NOMO-1 treated with dmso at 0.1 percent for 144 hours (cell line): ENCODE data around the gene CYTH1.

Experiments
- DNase-seq: peaks from one replicate; lab custom pipeline; 2025; ENCODE audit not compliant: unreplicated experiment; lab: John Stamatoyannopoulos, UW

The CYTH1 gene

DNA sequence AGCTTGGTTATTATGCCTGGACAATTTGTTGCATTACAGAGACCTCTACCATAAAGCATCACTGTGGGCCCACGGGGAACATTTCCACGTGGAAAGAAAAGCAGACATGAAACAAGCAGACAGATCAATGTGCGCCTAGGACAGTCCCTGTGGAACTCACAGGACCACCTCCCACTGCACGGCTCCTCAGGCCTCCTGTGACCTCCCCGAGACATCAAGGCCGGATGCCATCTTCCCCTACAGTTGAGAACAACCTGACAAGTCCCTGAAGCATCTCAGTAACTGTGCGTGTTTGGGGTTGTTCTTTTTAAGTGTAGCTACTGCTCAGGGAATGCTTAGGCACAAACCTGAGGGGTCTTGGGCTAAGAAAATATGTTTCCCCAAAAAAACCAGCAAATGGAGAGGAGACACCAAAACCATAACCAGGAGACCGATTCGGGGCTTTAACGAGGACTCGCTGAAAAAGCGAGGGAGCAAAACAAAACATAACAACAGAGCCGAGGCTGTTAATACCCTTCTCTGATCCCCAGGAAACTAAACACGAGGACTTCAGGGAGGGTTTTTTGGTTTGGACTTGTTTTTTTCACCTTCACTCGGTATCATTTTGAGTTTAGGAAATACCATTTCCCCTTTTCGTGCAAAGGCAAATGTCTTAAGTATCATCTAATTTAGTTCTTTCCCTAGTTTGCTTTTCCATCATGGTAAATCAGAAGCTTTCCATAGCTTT is 87.1 kb downstream of the CYTH1 start:
- DNase-seq: no peak

DNA sequence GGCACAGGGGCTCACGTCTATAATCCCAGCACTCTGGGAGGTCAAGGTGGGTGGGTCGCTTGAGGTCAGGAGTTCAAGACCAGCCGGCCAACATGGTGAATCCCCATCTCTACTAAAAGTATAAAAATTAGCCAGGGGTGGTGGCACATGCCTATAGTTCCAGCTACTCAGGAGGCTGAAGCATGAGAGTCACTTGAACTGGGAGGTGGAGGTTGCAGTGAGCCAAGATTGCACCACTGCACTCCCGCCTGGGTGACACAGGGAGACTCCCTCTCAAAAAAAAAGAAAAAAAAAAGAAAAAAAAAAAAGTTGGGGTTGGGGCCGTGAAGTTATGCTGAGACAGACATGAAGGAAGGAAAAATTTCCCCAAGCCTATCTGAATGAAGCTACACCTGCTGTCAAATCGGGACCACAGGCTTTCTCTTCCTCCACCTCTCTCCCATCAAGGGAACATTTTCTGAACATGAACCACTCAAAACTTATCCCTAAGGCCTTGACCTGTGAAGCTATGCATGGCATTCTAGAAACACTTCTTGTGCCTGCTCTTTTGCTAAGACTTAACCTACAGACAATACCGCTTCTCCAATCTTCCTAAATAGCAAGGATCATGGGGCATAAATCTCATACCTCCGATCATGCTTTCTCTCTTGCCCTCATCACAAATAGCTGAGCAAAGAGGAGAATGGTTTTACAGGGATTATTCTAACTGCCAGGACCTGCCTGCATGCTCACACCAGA is 88.6 kb downstream of the CYTH1 start:
- no peak for DNase-seq

DNA sequence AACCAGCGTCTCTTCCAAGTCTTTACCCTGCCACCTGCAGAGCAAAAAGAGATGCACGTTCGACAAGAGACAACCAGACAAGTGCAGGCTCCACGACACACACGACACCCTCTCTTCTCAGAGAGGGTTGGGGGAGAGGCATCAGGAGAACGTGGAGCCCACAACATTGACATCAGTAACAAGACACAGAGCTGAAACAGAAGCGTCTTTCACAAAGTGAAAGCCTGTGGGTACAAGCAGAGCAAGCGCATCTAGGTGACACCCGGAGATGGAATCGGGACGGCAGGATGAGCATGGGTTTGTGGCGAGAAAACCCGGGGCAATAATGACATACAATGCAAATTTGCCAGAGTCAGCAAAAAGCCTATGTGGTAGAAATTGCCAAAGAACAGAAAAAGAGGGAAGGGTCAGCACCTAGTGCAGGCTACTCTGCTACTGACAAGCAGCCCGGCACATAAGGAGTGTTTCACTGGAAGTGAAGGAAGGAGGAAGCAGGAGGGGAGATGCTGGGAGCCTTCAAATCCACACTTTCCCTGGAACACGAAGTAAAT is 89.5 kb downstream of the CYTH1 start:
- DNase-seq: no peak

DNA sequence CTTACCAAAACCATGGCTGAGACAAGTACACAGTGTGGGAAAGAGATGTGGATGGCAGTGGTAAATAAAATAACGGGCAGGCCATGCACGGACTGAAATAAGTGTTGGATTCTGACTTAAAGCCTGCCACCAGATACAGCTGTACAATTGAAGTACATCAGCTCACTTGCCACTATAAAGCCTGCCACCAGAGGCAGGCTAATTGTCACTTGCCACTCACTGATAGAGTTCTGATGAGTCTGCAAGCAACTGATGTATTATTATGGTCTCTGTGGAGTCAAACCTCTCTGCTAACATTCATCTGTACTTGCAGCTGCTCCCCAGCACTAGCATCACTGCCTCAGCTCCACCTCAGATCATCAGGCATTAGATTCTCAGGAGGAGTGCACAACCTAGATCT is 93.0 kb downstream of the CYTH1 start:
- no peak for DNase-seq

DNA sequence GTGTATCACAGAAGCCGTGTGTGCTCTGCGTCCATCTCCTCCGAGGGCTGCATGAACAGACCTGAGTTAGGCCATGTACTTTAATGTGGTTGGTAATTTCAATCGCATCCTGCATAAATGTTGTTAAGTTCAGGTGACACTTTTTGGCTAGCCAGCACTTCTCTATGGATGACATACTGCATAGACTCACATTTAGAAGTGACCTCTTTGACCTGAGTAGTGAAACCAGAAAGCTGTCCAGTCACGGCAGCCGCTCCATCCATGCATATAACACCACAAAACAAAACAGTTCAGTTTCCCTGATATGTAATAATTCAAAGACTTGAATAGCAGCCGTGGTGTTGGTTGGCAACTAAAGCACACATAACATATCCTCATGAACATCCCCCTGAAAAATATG is 94.1 kb downstream of the CYTH1 start:
- no peak for DNase-seq

DNA sequence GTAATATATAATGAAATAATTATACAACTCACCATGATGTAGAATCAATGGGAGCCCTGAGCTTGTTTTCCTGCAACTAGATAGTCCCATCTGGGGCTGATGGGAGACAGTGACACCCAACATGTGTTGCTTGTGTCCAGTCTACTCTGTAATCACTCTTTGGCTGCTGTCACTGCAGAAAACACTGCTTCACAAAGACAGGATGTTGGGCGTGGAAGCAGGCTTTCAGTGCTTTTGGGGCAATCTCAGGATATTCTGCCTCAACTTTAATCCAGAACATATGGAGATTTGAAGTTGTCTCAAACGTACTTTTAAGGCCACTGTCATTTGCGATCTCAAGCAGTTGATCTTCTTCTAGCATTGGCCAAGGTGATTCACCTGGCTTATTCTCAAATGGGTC is 94.9 kb downstream of the CYTH1 start:
- DNase-seq: no peak

DNA sequence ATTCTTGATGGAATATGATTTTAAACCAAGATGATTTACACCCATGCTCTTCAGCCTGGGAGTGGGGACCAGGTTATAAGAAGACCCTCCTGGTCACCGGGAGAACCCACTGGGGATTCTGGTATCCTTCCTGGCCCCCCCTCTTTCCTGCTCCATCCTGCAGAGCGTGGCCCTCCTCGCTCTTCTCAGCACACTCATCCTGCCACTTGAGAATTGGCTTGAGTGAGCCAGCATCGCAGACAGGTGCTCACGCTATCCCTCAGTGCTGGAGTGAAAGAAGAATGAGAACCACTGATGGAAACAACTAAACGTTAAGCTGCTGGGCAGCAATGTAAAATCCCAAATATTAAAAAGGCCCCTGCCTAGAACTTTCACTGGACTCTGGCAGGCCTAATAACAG is 98.0 kb downstream of the CYTH1 start:
- DNase-seq: no peak

DNA sequence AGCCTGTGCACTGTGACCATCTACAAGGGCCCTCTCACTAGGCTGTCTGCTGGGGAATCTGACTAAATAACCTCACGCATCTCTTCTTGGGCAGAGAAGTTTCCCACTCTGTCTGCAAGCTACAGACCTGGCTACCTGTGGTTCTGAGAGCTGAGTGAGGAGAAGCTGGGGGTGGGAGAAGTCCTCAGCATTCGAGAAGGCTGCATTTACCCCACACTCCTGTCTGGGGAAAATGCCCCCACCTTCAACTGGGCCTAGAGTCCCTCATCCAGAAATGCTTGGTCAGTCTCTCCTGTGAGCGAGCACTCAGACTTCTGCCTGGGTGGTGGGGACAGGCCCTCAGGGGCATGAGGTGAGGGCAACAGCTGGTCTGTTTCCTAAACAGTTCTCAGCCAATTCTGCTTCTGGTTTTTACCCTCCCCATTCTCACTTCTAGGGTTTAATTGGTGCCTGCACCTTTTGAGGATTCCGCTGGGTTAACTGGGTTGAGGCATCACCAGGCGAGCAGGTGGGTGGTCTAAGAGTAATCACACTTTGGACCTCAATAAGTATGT is 98.6 kb downstream of the CYTH1 start:
- no peak for DNase-seq

DNA sequence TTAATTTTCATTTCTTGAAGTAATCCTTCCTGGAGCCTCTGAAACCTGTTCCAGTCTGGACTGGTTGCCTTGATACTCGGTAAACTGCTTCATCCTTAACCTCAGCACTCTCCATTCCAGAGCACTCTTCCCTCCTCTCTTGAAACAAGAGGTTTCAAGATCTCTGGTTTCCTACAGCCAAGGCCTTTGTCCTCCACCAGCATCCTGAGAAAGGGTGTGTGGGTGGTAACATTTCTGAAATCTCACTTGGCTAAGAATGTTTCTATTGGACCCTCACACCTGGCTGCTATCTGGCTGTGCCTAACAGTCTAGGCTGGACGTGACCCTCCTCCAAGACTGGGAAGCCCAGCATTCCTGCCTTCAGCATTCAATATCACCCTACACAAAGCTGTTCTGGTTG is 99.7 kb downstream of the CYTH1 start:
- no peak for DNase-seq

DNA sequence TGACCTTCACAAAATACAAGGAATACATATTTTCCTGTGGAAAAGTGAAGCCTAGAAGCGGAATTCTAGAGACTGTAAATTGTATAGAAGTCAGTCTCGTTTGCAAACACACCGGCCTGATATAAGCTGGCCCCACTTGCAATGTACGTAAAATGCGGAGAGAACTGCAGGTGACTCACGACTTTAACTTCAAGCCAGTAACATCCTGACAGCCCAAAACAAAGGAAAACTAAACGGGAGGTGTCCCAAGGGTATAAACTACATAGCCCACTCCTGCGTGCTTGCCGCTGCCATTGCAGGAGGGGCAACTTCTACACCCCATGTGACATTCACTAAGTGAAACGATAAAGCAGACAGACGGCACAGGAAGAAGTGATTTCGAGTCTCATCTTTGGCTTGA is 101.6 kb downstream of the CYTH1 start:
- no peak for DNase-seq

DNA sequence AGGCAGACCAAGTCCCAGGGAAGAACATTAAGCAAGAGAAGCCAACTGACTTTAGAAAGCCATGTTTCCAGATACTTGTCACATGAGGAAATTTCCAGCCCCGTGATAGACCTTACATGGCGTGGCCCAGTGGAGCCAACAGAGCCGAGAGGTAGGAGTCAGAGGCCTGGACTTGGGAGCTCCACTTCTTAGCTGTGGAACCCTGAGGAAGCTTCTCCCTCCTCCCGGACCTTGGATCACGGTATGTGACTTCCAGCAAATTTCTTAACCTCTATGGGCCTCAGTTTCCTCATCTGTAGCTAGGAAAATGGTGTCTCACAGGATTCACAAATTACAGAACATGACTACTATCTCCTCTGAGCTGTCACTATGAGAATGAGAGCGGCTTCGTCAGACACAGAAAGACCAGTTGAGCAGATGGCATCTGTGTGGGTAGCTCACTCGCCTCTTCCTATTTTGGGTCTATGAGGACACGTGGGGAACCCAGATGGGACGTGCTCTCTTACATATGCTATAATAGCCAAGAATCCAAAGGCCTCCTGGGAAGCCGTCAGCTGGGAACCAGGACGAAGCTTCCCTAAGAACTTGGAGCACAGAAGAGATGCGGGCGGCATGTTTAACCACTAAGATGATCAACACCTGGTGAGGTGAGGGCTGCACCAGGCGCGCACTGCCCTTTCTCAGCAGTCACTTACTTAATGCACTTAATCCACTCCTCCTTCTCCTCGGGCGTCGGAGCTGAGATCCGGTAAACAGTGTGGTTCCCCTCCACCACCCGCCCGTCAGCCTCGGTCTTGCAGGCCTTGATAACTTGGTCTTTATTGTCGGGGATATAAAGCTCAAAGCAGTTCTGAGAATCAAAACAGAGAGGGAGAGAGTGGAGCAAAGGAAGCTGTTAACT is 102.3 kb downstream of the CYTH1 start:
- no peak for DNase-seq

DNA sequence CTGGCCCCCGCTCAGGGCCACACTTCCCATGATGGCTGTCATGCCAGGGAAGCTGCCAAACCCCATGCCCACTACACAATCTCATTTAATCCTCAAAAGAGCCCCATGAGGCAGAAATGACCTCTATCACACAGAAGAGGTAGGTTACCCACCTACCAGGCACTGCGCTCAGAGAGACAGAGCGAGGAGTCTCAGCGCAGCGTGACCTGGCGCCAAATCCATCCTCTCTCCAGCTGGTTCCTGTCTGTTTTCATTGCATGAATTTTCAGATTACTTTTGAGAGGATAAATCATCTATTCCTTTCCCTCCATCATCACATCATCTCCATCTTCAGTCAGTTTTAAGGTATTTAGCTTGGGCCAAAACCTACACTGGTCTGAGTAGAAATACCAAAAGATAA is 103.4 kb downstream of the CYTH1 start:
- no peak for DNase-seq

DNA sequence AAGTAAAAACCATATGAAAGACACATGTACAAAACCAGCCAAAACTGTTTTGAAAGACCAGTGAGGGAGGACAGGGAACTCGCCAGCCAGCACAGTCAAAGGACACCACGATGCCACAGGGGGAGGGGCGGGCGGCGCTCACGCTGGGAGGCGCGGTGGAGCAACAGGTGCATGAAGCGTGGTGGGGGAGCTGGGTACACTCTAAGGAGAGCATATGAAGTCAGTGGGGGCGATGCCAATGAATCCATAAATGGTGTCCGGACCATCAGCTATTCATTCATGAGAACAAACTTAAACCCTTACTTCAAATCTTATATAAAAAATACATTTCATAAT is 103.9 kb downstream of the CYTH1 start:
- DNase-seq: no peak

DNA sequence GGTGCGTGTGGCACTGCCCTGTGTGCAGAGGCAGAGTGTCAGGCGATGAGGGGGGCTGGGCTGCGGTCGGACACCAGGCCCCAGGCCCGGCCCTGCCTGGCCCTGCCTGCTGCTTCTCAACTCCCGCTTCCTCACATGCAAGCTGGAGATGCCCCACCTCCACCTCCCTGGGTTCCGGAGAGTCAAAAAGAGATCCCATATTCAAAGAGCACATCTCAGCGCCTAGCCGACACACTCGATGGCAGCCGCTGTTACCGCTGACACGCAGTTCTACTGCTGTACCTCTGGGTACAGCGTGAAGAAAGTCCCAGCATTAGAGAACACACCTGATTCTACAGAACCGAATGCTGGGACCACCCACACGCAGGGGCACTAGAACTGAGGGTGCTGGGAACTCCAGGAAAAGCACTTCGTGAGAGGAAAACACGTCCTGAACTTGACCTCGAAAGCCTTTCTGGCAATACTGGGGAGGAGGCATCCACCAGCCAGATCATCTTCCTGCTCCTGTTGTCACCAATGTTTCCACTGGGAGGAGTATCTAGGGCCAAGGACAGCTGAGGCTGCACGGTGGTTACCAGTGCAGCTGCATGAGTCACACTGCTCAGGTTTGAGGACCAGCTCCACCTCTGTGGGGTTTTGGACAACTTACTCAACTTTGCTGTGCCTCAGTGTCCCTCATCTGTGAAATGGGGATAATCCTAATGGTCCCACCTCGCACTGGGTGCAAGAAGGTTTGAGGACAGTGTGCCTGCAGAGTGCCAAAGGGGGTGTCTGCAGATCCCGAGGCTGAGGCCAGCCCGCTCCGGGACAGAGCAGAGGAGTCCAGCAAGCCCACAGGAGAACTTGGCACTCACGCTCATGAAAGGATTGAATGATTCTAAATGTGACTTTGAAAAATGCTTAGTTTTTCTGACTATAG is 104.5 kb downstream of the CYTH1 start:
- DNase-seq: no peak

DNA sequence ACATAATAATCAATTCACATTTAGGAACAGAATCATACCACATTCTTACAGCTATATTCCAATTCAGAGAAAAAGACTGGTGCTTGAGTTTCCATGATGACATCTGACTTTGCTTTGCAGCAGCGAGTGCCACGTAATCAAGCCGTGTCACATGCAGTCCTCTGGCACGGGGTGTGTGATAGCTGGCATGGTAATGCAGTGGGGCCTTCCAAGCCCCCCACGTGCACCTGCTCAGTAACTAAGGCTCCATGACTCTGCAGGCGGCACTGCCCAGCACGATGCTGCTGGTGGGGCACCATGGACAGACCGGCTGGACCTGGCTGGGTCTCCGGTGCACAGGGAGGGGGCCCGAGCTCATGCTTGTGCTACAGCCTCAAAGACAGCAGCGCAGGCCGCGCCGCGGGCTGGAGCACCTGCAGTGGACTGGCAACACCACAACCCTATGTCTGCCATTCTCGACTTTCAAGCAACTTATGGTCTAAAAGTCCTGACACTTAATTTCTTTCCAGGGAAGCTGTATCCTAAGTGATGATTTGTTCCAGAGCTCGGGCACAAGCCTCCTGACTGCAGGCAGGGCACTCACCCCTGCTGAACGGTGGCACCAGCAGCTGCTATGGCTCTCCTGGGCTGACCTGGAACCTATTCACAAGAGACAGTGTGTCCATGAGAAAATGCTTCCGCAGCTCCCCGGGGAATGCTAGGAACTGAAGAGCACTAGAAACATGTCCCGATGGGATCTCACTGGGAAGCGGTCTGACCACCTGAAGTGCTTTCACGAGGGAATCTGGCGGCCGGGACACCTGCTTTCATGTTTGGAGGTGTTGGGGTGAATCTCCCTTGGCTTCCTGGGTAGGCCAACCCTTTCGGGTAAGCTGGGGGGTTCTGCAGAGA is 105.4 kb downstream of the CYTH1 start:
- DNase-seq: no peak

DNA sequence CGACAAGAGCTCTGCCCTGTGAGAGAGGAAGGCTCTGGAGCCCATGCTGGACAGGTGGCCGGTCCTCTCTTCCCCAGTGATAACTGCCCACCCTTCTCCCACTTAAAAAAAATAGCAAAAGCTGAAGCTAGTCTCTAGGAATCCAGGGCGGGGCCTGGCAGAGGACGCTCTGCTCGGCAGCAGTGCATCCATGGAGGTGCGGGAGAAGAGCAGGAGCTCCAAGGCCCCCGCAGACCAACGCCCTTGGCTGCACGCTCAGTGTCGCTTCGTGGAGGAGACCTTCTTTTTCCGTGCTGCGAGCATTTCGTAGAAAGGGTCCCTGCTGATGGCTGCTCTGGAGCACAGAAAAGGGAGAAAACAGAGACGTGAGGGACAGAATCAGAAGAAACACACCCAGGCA is 106.2 kb downstream of the CYTH1 start:
- no peak for DNase-seq

DNA sequence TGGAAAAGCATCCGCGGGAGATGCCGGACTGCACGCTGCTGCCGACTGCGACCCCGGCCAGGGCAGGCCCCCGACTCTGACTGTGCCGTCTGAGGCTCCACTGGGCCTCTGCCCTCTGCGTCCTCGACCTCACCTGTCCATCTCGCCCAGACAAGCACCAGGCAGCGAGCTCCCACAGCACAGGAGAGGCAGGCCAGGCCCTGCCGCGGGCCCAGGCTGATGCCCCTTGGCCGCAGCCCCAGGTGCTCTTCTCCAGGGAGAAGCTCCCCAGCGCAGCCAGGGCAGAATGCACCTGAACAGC is 106.8 kb downstream of the CYTH1 start:
- DNase-seq: no peak

DNA sequence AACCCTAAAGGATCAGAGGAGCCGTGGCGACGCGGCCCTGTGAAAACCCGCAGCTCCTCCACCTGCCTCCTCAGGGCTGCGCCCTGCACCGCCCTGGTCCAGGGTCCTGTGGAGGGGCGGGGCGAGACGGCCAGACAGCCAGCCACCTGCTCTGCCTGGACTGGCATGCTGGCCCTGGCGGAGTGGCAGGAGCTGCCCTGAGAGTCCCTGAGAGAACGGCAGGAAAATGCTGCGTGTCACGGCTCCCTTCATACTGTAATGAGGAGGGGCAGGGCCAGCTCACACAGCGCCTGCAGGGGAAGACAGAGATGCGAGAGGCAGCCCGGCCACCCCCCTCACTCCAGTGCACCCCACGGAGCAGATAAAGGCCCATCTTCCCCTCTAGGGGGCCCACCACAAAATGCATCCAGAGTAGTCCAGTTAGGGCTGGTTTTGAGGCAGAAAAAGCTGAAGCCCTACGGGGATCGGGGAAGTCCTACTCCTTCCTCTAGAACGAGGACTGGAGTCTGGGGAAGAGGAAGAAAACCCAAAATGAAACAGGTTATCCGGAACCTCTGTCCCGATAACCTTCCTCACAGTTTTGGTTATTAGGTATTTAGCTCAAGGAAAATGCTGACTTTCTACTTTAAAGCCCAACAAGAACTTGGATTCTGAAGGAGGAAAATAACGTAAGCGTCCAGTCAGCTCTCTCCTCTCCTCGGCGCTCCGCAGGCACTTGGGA is 107.3 kb downstream of the CYTH1 start:
- DNase-seq: no peak

DNA sequence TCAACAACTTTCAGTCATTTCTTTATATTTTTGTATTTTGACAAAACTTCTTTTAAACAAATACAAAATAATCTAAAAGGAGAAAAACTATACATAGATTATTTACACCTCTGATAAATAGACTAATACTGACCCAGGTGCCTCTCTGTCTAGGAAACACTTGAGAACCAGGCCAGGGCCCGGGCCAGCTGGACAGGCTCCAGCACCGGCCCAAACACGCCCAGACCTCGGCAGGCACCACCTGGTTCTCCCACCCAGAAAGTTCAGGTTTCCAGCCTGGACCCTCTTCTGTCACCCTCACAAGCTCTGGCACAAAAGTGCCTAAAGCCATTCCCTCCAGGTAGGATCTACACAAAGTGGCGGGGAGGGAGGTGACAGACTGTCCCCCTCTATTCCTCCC is 107.9 kb downstream of the CYTH1 start:
- DNase-seq: no peak
